Measurements from ENCODE around the gene CLEC18C.
"Not testable (repeated sequence)": the region's sequence is repeated elsewhere in the genome, so short reads cannot be mapped to it uniquely, and the experiment has no call there.

The CLEC18C gene

DNA sequence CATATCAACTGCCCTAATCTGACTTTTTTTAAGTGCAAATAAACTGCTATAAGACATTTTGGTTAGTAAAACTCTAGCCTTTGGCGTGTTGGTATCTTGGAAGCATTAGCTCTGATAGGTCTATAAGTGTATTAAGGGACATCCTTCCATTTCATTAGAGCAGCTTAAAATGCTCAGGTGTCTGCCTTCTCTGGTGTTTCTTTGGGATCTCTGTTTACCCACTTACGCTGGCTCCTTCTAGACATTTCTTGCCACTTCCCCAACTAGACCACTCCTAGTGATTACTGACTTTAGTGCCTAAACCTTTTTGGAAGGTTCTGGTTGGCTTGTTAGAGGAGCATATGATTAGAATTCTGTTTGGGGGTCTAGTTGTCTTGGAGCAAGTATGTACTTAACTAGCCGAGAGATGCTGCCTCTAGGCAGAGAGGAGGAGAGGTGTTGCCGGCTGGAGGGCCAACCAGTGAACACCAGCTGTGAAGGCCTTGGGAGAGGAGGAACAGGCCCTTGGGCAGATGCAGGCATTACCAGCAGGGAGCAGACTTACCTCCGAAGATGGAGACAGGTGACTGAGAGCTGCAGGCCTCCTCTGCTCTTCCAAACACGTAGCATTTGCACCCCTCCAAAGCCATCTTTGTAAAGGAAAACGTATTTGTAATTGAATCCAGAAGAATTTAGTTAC is 15.2 kb upstream of the CLEC18C start:
- H3K4me3 ChIP-seq: no peak overlapping the region

DNA sequence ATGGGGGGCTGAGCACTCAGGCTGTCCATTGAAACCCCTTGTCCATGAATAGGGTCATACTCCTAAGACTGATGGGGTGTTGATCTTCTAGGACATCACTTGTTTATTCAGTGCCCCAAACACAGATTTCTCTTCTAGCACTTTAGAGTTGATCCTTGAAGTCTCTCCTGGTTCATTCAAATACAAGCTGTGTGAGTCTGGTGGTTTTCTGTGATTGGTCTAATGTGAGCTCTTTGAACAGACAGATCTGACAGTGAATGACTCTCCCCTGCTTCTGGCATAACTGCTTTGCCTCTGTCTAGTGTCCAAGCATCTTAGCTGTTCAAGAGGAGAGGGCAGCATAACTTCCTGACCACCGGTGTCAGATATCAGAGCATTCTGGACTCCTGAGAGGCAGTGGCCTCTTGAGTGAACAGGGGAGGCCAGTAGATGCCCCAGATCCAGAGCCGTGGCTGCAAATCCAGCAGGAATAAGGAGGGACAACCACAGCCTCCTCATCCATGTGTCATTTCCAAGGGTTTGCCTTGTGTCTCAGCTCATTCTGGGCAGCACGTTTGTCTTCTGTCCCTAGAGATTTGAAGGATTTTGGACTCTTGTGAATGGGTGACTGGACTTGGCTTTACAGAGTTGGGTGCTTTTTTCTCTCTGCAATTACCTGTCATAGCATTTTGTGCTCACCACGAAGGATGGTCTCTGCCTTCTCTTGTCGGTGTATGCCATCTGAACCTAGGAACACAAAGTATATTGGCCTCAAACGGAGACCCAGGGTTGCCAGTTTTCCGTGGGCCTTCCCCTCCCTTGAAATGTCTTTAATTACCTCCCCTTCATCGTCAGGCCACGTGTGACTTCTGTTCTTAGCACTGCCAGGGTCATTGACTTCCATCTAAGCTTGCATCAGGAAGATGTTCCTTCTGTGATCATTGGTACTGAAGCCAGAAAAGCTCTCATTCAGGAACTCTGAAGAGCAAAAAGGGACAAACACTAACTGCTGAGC is 13.9 kb upstream of the CLEC18C start:
- no peak overlapping the region for H3K4me3 ChIP-seq
- no peak overlapping the region for H3K27ac ChIP-seq

More for the DNA sequence above, 15.2 kb upstream of the CLEC18C start:
- no peak overlapping the region for H3K27ac ChIP-seq

- Histone ChIP-seq H3K27ac (no peak overlapping the region), H3K4me3 (no peak overlapping the region)
Measured at GRCh38 chr16:70160388-70160787, 13.2 kb upstream of the CLEC18C start.

DNA sequence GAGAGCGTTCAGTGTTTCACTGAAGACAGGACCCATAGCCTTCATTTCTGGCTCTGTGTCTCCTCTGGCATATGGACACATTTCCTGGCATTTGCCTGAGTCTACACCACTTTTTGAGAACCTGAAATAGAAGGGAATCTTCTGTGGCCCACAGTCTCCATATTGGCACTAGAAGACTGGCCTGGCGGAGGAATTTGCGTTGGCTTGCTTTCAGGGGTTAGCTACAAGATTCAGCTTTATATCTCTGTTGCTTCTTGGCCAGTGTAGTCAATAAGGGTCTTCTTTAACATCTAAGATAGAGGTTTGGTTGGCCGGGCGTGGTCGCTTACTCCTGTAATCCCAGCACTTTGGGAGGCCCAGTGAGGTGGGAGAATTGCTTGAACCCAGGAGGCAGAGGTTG is 12.8 kb upstream of the CLEC18C start:
- Histone ChIP-seq H3K27ac (no peak overlapping the region), H3K4me3 (no peak overlapping the region)

DNA sequence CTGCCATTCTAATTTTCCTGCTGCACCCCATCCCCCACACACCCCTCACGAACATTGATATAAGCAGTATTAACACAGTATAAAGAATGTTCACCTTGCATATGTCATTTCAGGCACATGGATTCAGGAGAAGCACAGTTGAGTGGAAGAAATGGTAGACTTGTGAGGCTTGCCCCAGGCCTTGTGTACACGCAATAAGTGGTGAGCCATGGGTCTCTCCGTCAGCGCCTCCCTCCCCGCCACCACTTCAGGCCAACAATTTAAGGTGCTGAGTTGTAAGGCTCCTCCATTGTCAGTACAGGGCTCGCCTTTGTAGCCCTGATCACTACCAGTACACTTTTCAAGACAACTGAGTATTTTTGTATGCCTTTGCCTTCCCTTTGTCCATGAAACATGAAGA is 12.2 kb upstream of the CLEC18C start:
- Histone ChIP-seq H3K4me3 (no peak overlapping the region), H3K27ac (no peak overlapping the region)

GRCh38 chr16:70162041-70162451 is 11.5 kb upstream of the CLEC18C start:
- Histone ChIP-seq H3K27ac (no peak overlapping the region), H3K4me3 (no peak overlapping the region)

GRCh38 chr16:70163596-70163995 is 10.0 kb upstream of the CLEC18C start:
- no peak overlapping the region for H3K4me3 ChIP-seq
- no peak overlapping the region for H3K27ac ChIP-seq

- not testable (repeated sequence) for H3K27ac ChIP-seq, H3K4me3 ChIP-seq
Measured at GRCh38 chr16:70166688-70167087, 6.9 kb upstream of the CLEC18C start.

GRCh38 chr16:70173916-70174315 is 329 bp downstream of the CLEC18C start:
- H3K4me3 ChIP-seq, H3K27ac ChIP-seq: not testable (repeated sequence)

GRCh38 chr16:70174387-70174932 is 873 bp downstream of the CLEC18C start:
- not testable (repeated sequence) for H3K4me3 ChIP-seq, H3K27ac ChIP-seq

- Histone ChIP-seq H3K27ac (peak overlapping the region in 5 of 21 experiments; percentile 32 to 71 (median 57)), H3K4me3 (peak overlapping the region in 6 of 7 experiments; percentile 22 to 42 (median 26))
Measured at GRCh38 chr16:70187858-70188607, 14.4 kb downstream of the CLEC18C start.

DNA sequence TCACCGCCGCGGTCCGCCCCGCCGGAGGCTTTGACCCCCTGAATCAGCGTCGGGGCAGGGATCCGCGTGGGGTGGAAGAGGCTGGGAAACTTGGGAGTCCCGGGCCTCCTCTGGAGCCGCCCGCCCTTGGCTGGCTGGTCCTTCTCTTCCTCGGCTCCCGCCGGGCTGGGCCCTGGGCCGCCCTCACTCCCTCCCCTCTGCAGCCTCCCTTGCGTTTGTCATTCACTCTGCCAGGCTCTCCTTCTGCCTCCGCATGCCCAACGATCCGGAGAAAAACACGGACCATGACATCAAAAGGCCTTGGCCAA is 15.0 kb downstream of the CLEC18C start:
- Histone ChIP-seq H3K4me3 (peak overlapping the region in 6 of 7 experiments; percentile 22 to 42 (median 26)), H3K27ac (peak overlapping the region in 2 of 21 experiments; percentile 70 to 71)

- H3K27ac ChIP-seq, H3K4me3 ChIP-seq: not testable (repeated sequence)
Measured at GRCh38 chr16:70190574-70190973, 17.0 kb downstream of the CLEC18C start.

DNA sequence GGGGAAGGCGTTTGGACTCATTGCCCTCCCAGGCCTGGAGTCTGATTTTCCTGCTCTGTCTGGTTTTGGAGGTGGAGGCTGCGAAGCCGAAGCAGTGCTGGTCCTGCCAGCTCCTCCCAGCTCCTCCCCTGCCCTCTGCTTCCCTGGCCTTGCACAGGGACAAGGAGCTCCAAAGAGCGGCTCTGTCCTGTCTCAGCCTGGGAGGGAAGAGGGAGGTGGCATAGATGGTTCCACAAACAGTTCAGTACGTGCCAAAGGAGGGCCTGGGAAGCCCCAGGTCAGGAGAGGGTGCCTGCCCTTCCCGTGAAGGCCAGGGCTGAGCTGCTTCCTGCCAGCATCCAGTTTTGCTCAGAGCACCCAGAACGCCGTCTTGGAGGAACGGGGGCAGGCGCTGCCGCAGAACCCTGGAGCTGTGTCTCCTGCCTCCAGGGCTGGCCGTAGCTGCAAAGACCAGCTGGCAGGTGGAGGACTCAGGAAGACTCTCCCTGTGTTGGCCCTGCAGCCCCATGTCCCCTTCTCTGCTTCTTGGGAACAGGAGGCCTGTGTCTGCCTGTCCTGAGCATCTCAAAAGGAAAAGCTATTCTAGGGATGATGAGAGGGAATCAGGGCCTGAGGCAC is 23.2 kb downstream of the CLEC18C start:
- H3K4me3 ChIP-seq, H3K27ac ChIP-seq: not testable (repeated sequence)

DNA sequence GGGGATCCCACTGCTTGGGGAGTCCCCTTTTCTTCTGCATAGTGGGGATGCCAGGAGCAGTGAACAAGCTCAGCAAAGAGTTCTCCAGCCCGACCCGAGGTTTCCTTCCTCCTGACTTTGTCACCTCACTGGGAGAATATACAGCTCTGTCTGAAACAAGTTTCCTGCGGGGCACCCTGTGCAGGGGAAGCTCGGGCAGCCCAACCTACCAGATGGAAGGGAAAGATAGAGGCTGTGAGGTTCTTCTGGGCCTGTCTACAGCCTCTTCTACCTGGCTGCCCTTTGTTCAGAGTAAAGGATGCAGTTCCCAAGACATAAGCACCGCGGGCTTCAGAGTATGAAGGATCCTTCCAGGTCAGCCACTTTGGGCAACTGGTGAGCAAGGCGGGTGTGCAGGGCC is 24.0 kb downstream of the CLEC18C start:
- H3K27ac ChIP-seq, H3K4me3 ChIP-seq: not testable (repeated sequence)

GRCh38 chr16:70198230-70198629 is 24.6 kb downstream of the CLEC18C start:
- not testable (repeated sequence) for H3K4me3 ChIP-seq, H3K27ac ChIP-seq

- not testable (repeated sequence) for H3K27ac ChIP-seq, H3K4me3 ChIP-seq
Measured at GRCh38 chr16:70198666-70199065, 25.1 kb downstream of the CLEC18C start.

- H3K4me3 ChIP-seq, H3K27ac ChIP-seq: not testable (repeated sequence)
Measured at GRCh38 chr16:70199170-70199569, 25.6 kb downstream of the CLEC18C start.

- H3K27ac ChIP-seq, H3K4me3 ChIP-seq: not testable (repeated sequence)
Measured at GRCh38 chr16:70200063-70200462, 26.5 kb downstream of the CLEC18C start.

DNA sequence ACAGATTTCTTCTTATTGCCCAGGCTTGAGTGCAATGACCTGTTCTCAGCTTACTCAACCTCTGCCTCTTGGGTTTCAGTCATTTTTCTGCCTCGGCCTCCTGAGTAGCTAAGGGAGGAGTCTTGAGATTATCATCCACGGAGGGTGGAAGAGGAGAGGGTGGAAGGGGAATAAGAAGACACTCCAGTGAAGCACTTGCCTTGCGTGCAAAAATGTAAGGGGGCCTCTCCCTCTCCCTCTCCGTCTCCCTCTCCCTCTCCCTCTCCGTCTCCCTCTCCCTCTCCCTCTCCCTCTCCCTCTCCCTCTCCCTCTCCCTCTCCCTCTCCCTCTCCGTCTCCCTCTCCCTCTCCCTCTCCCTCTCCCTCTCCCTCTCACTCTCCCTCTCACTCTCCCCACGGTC is 29.9 kb downstream of the CLEC18C start:
- H3K4me3 ChIP-seq, H3K27ac ChIP-seq: not testable (repeated sequence)
